Measurements from ENCODE around the gene SPP2. TPM values are rescaled to one million over a fixed set of nuclear protein-coding genes. Genes with fewer than 3 reads are reported as not detected.

Gene SPP2
- total RNA-seq, 4 donors from 2014 or later = not detected

DNA sequence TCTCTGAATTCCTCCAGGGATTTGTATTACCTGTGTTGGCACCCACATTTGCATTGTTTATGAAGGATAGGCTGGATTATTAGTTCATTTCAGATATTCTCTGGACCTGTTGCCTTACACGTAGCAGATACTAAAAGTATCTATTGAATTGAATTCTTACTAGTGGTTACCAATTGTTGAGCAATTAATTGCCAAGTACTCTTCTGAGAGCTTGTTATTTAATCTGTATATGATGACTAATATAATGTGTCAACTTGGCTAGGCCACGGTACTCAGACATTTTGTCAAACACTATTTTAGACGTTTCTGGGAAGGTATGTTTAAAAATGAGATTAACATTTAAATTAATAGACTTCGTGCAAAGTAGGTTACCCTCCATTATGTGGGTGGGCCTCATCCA, 2.5 kb upstream of the SPP2 start:
- H3K4me1 ChIP-seq = no peaks in the 10 kb centered on the region
- no peak overlapping the region for H3K4me3 ChIP-seq
- WGBS = 74% methylated on average over 4 of the region's 4 CpGs

DNA sequence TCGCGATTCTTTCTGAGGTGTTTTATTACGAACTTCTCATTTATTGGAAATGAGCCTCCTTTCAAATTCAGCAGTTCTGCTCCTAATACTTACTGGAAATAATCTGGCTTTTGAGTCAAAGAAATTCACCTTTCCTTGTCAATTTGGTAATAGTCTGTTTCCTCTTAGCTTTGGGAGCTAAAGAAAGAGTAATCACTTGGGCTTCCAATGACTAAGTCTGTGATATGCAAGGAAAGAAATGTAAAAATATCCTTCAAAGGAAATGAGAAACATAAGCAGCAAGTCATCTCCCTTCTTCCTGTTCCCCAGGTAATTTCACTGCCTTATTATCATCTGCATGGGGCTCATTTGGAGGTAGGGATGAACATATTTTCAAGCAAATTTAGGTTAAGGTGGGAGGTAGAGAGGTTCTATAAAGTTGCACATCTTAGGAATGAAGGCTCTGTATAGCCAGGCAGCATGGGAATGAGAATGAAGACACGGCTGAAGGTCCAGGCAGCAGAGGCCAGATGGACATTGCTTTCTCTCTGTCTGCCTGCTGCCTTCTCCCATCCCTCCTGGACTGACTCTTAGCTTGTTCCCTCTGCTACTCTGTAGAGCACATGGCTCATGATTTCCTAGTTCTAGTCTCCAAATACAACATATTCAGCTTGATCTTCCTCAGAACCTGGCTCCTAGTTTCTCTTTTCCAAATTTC, 1.0 kb downstream of the SPP2 start:
- Histone ChIP-seq H3K27ac (no peak overlapping the region), H3K4me3 (no peak overlapping the region), H3K36me3 (no peaks in the 10 kb centered on the region), H3K9me3 (no peaks in the 10 kb centered on the region), H3K4me1 (no peaks in the 10 kb centered on the region), H3K27me3 (no peaks in the 10 kb centered on the region)
- 86% methylated on average over 4 of the region's 4 CpGs for WGBS
- no peak for DNase-seq (ENCODE audit: low spot score in 2 of 2)
- TF ChIP-seq POLR2AphosphoS5 (IDR thresholded peaks at IDR 0.05) (no peak), POLR2A (IDR thresholded peaks at IDR 0.05) (no peak), EP300 (IDR thresholded peaks at IDR 0.05) (no peak), CTCF (IDR thresholded peaks at IDR 0.05) (no peak)

More for the DNA sequence above, 2.5 kb upstream of the SPP2 start:
- H3K27me3 ChIP-seq = no peaks in the 10 kb centered on the region
- no peak overlapping the region for H3K27ac ChIP-seq
- no peaks in the 10 kb centered on the region for H3K9me3 ChIP-seq
- TF ChIP-seq POLR2AphosphoS5 (IDR thresholded peaks at IDR 0.05) = no peak
- no peak for TF ChIP-seq POLR2A (IDR thresholded peaks at IDR 0.05)
- no peak for TF ChIP-seq CTCF (IDR thresholded peaks at IDR 0.05)
- TF ChIP-seq EP300 (IDR thresholded peaks at IDR 0.05) = no peak
- no peak for DNase-seq (ENCODE audit: low spot score in 2 of 2)
- H3K36me3 ChIP-seq = no peaks in the 10 kb centered on the region

- 68% methylated on average over 4 of the region's 4 CpGs for WGBS
- Histone ChIP-seq H3K4me3 (no peak overlapping the region), H3K36me3 (no peaks in the 10 kb centered on the region), H3K27me3 (peaks cover 3% of the 10 kb centered on the region), H3K9me3 (no peaks in the 10 kb centered on the region), H3K4me1 (no peaks in the 10 kb centered on the region), H3K27ac (no peak overlapping the region)
- TF ChIP-seq CTCF (IDR thresholded peaks at IDR 0.05) (no peak), EP300 (IDR thresholded peaks at IDR 0.05) (no peak), POLR2AphosphoS5 (IDR thresholded peaks at IDR 0.05) (no peak), POLR2A (IDR thresholded peaks at IDR 0.05) (no peak)
- no peak for DNase-seq (ENCODE audit: low spot score in 2 of 2)
Observed at GRCh38 chr2:234058881-234059280, 8.4 kb downstream of the SPP2 start.

GRCh38 chr2:234060236-234060635, 9.7 kb downstream of the SPP2 start:
- TF ChIP-seq CTCF (IDR thresholded peaks at IDR 0.05) (no peak), POLR2AphosphoS5 (IDR thresholded peaks at IDR 0.05) (no peak), POLR2A (IDR thresholded peaks at IDR 0.05) (no peak), EP300 (IDR thresholded peaks at IDR 0.05) (no peak)
- DNase-seq (ENCODE audit: low spot score in 2 of 2) = no peak
- no peaks in the 10 kb centered on the region for H3K9me3 ChIP-seq
- H3K4me3 ChIP-seq = no peak overlapping the region
- WGBS = 89% methylated on average over 8 of the region's 8 CpGs
- H3K27me3 ChIP-seq = peaks cover 3% of the 10 kb centered on the region
- no peaks in the 10 kb centered on the region for H3K36me3 ChIP-seq
- H3K4me1 ChIP-seq = no peaks in the 10 kb centered on the region
- no peak overlapping the region for H3K27ac ChIP-seq

DNA sequence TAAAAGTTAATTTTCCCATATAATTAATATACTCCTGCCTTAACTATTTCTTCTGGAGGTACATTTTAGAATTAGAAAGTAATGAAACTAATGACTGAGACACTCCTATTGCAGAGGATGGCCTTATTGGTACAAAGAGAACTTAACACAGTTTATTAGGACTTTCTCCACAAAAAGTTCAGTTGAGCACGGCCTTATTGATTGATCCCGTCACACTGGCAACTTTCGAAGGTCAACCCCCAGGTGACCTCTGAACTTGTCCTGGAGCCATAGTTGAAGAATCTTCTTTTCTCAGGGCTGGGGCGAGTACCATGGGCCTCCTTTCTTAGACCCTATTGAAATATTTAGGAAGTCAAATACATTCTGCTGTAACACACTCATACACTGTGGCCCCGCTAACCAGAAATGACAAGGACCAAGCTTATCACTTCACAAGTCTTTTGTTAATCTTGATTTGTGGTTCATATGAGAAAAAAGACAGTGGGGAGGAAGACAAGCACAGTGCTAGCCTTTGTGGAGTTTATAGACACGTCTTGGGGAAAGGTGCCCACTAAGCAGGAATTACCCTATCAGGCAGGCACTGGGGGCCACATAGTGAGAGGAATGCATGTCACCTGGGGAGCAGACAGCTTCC, 11.2 kb downstream of the SPP2 start:
- Histone ChIP-seq H3K9me3 (no peaks in the 10 kb centered on the region), H3K27me3 (peaks cover 3% of the 10 kb centered on the region), H3K4me3 (no peak overlapping the region), H3K27ac (no peak overlapping the region), H3K4me1 (no peaks in the 10 kb centered on the region), H3K36me3 (no peaks in the 10 kb centered on the region)
- DNase-seq (ENCODE audit: low spot score in 2 of 2) = no peak
- no peak for TF ChIP-seq CTCF (IDR thresholded peaks at IDR 0.05)
- WGBS = 84% methylated on average over 6 of the region's 6 CpGs

All from suprapubic skin (tissue), 4 donors.